CD14-positive monocyte (primary cell): ENCODE measurements around the gene TXNRD2. TPM values are rescaled to one million over a fixed set of nuclear protein-coding genes. Genes with fewer than 3 reads are reported as not detected.

Experiments
- DNase-seq, 3 donors: peaks; one replicate each; pipeline ENCODE4 v3.0.0-alpha.2; 2011 to 2022
- H2AFZ ChIP-seq: 2 replicates; pipeline ENCODE4 v1.6.0; 2012; ENCODE audit warnings: mild to moderate bottlenecking, low read depth, low read length, inconsistent platforms; ENCODE audit not compliant: insufficient read depth, poor library complexity, severe bottlenecking
- H3K27ac ChIP-seq, 2 donors: 1 replicate in 1 of 2; 2 replicates in 1 of 2; pipeline ENCODE4 v1.5.1; 2012 to 2013; ENCODE audit warnings: low read length in 2 of 2, control low read depth in 1 of 2, inconsistent platforms in 1 of 2, low read depth in 1 of 2, mild to moderate bottlenecking in 1 of 2
- H3K27me3 ChIP-seq, 2 donors: one replicate each; pipeline versions ENCODE4 v1.6.0 to v1.6.1; 2011 to 2013; ENCODE audit warnings: low read length in 2 of 2; ENCODE audit not compliant: control insufficient read depth in 2 of 2, insufficient read depth in 2 of 2
- H3K36me3 ChIP-seq, 2 donors: replicated peaks in 1 of 2; 1 replicate in 1 of 2; 2 replicates in 1 of 2; pipeline versions ENCODE4 v1.5.1 to v1.6.1; 2012 to 2013; ENCODE audit warnings: low read length in 2 of 2, control low read depth in 1 of 2, inconsistent platforms in 1 of 2, mild to moderate bottlenecking in 1 of 2; ENCODE audit not compliant: insufficient read depth in 2 of 2, control insufficient read depth in 1 of 2
- H3K4me1 ChIP-seq, 2 donors: 1 replicate in 1 of 2; 2 replicates in 1 of 2; pipeline versions ENCODE4 v1.5.1 to v1.6.1; 2012 to 2013; ENCODE audit warnings: low read length in 2 of 2, control low read depth in 1 of 2, inconsistent platforms in 1 of 2, mild to moderate bottlenecking in 1 of 2, moderate library complexity in 1 of 2; ENCODE audit not compliant: insufficient read depth in 2 of 2, control insufficient read depth in 1 of 2
- H3K4me2 ChIP-seq: replicated peaks from 2 replicates; pipeline ENCODE3; 2012; ENCODE audit warnings: low read length, moderate library complexity, mild to moderate bottlenecking; ENCODE audit not compliant: poor library complexity, severe bottlenecking; ENCODE audit errors: extremely low read depth
- H3K4me3 ChIP-seq, 3 experiments: fragments of 200-600 bp in 1 of 3; sonication (generic) in 1 of 3; replicated peaks in 1 of 3; 1 replicate in 2 of 3; 2 replicates in 1 of 3; pipeline ENCODE4 v1.5.1; 2011 to 2013; ENCODE audit warnings: low read length in 3 of 3, mild to moderate bottlenecking in 3 of 3, control low read depth in 2 of 3, low read depth in 2 of 3, inconsistent platforms in 1 of 3, moderate library complexity in 1 of 3
- H3K79me2 ChIP-seq: 2 replicates; pipeline ENCODE4 v1.6.0; 2012; ENCODE audit warnings: mild to moderate bottlenecking, control low read depth, inconsistent platforms, low read length, moderate library complexity; ENCODE audit not compliant: insufficient read depth
- H3K9ac ChIP-seq: 2 replicates; pipeline ENCODE4 v1.6.0; 2017; ENCODE audit warnings: low read length, mild to moderate bottlenecking; ENCODE audit not compliant: insufficient read depth, poor library complexity, severe bottlenecking
- H3K9me3 ChIP-seq, 2 donors: replicated peaks in 1 of 2; 1 replicate in 1 of 2; 2 replicates in 1 of 2; pipeline versions ENCODE4 v1.5.1 to v1.6.1; 2012 to 2013; ENCODE audit warnings: low read length in 2 of 2, control low read depth in 1 of 2; ENCODE audit not compliant: control insufficient read depth in 1 of 2, insufficient read depth in 1 of 2
- H4K20me1 ChIP-seq: 2 replicates; pipeline ENCODE4 v1.6.0; 2012; ENCODE audit warnings: mild to moderate bottlenecking, low read length, control low read depth, moderate library complexity; ENCODE audit not compliant: insufficient read depth
- H3K27ac Mint-ChIP-seq, 7 donors: one replicate each; pipeline ENCODE4 v1.8.0; 2020; ENCODE audit warnings: mild to moderate bottlenecking in 7 of 7, mixed read lengths in 7 of 7, moderate library complexity in 6 of 7, inconsistent platforms in 2 of 7
- H3K27me3 Mint-ChIP-seq, 3 donors: one replicate each; pipeline ENCODE4 v1.8.0; 2021 to 2022; ENCODE audit warnings: low read depth in 3 of 3, mild to moderate bottlenecking in 3 of 3, mixed read lengths in 3 of 3, moderate library complexity in 3 of 3, inconsistent platforms in 1 of 3
- H3K36me3 Mint-ChIP-seq, 2 donors: one replicate each; pipeline ENCODE4 v1.8.0; 2020; ENCODE audit warnings: mixed read lengths in 2 of 2, inconsistent platforms in 1 of 2, mild to moderate bottlenecking in 1 of 2
- H3K4me1 Mint-ChIP-seq: one replicate; pipeline ENCODE4 v1.8.0; 2020; ENCODE audit warnings: mild to moderate bottlenecking, mixed read lengths
- H3K4me3 Mint-ChIP-seq, 2 donors: one replicate each; pipeline ENCODE4 v1.8.0; 2020; ENCODE audit warnings: mild to moderate bottlenecking in 2 of 2, mixed read lengths in 2 of 2, moderate library complexity in 1 of 2
- H3K9me3 Mint-ChIP-seq, 7 donors: one replicate each; pipeline ENCODE4 v1.8.0; 2020 to 2022; ENCODE audit warnings: mixed read lengths in 7 of 7, mild to moderate bottlenecking in 6 of 7, moderate library complexity in 6 of 7, inconsistent platforms in 2 of 7
- WGBS: methylation state at CpG from one replicate; pipeline ENCODE4 v1.1.5; 2013; ENCODE audit warnings: missing lambda C conversion rate; ENCODE audit not compliant: insufficient coverage; 5-methylcytosine and 5-hydroxymethylcytosine counted together
- intact Hi-C, 2 donors: fragments of 100-400 bp; cut with micrococcal nuclease; formaldehyde crosslinking; loops; one replicate each; pipeline versions ENCODE4 v1.15.0 to v1.15.1; 2023
- polyA plus RNA-seq, 3 donors: library from polyadenylated mRNA; depleted of rRNA in 1 of 3; unstranded in 2 of 3; stranded (reverse) in 1 of 3; fragments of 300-500 nt in 2 of 3; fragments of >200 nt in 1 of 3; fragmentation: Illumina TruSeq in 2 of 3; gene quantifications; 1 replicate in 2 of 3; 2 replicates in 1 of 3; pipeline ENCODE4 v1.2.3, GENCODE V29; 2012 to 2021
- TF ChIP-seq, protein P1 (sequence below): fragments of 200-600 bp; IDR thresholded peaks from one replicate; pipeline ENCODE4 v1.8.0; 2022; ENCODE audit warnings: antibody characterized with exemption, mild to moderate bottlenecking

The TXNRD2 gene
- polyA plus RNA-seq, 3 donors: 24.9 to 54.9 (median 30.8) TPM

DNA sequence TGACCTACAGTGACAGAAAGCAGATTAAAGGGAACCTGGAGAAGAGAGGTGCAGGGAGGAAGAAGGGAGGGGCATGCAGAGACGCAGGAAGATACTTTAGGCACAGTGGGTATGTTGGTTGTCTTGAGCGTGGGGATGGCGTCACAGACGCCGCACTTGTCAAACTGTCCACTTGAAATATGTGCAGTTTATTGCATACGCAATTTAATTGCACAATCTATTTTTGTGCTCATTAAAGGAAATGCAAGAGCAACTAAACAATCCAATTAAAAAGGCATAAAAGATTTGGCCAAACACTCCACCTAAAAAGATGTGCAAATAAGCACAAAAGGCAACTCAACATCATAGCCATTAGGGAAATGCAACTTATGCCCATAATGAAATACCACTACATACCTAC, 103.7 kb downstream of the TXNRD2 start:
- H3K4me3 ChIP-seq: no peak overlapping the region
- Mint-ChIP-seq H3K9me3 (no peaks in the 10 kb centered on the region), H3K4me1 (peaks cover 6% of the 10 kb centered on the region), H3K27me3 (peaks cover 0 to 4% (median 2%) of the 10 kb centered on the region in 3 donors), H3K36me3 (no peaks in the 10 kb centered on the region), H3K27ac (no peak overlapping the region), H3K4me3 (no peak overlapping the region)
- H3K4me1 ChIP-seq: no peaks in the 10 kb centered on the region
- no peaks in the 10 kb centered on the region for H3K9me3 ChIP-seq
- H3K4me2 ChIP-seq: no peak overlapping the region
- 21% methylated on average over 2 of the region's 6 CpGs for WGBS
- H2AFZ ChIP-seq: no peak overlapping the region
- H3K36me3 ChIP-seq: no peaks in the 10 kb centered on the region
- no peaks in the 10 kb centered on the region for H4K20me1 ChIP-seq
- no peaks in the 10 kb centered on the region for H3K79me2 ChIP-seq
- H3K27me3 ChIP-seq: no peaks in the 10 kb centered on the region
- TF ChIP-seq, protein P1, sequence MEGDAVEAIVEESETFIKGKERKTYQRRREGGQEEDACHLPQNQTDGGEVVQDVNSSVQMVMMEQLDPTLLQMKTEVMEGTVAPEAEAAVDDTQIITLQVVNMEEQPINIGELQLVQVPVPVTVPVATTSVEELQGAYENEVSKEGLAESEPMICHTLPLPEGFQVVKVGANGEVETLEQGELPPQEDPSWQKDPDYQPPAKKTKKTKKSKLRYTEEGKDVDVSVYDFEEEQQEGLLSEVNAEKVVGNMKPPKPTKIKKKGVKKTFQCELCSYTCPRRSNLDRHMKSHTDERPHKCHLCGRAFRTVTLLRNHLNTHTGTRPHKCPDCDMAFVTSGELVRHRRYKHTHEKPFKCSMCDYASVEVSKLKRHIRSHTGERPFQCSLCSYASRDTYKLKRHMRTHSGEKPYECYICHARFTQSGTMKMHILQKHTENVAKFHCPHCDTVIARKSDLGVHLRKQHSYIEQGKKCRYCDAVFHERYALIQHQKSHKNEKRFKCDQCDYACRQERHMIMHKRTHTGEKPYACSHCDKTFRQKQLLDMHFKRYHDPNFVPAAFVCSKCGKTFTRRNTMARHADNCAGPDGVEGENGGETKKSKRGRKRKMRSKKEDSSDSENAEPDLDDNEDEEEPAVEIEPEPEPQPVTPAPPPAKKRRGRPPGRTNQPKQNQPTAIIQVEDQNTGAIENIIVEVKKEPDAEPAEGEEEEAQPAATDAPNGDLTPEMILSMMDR: no peak
- no peak overlapping the region for H3K9ac ChIP-seq
- H3K27ac ChIP-seq: no peak overlapping the region
- no peak for DNase-seq
- intact Hi-C loops: no loop called here

DNA sequence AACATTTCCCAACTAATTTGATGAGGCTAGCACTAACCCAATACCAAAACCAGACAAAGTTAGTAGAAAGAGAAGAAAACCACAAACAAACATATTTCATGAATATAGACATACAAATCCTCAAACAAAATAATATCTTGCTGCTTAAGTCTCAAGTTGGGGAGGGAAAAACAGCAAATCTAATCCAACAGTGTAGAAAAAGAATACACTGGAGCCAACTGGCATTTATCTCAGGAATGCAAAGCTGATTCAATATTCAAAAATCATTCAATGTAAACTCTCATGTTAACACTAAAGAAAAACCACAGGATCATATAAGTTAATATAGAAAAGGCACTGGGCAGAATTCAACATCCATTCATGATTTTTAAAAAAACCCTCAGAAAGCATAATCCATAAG, 105.1 kb downstream of the TXNRD2 start:
- Mint-ChIP-seq H3K36me3 (no peaks in the 10 kb centered on the region), H3K4me1 (peaks cover 6% of the 10 kb centered on the region), H3K4me3 (no peak overlapping the region), H3K27me3 (peaks cover 0 to 3% (median 2%) of the 10 kb centered on the region in 3 donors), H3K9me3 (no peaks in the 10 kb centered on the region), H3K27ac (no peak overlapping the region)
- no peak overlapping the region for H3K9ac ChIP-seq
- H2AFZ ChIP-seq: no peak overlapping the region
- H3K9me3 ChIP-seq: no peaks in the 10 kb centered on the region
- H3K4me3 ChIP-seq: no peak overlapping the region
- H3K27me3 ChIP-seq: no peaks in the 10 kb centered on the region
- no peak for DNase-seq
- TF ChIP-seq, protein P1: no peak
- no peaks in the 10 kb centered on the region for H3K36me3 ChIP-seq
- no peak overlapping the region for H3K27ac ChIP-seq
- intact Hi-C loops: no loop called here
- no peaks in the 10 kb centered on the region for H3K79me2 ChIP-seq
- H4K20me1 ChIP-seq: no peaks in the 10 kb centered on the region
- no peak overlapping the region for H3K4me2 ChIP-seq
- H3K4me1 ChIP-seq: no peaks in the 10 kb centered on the region
